Measurements from ENCODE around the gene BARHL1.

DNA sequence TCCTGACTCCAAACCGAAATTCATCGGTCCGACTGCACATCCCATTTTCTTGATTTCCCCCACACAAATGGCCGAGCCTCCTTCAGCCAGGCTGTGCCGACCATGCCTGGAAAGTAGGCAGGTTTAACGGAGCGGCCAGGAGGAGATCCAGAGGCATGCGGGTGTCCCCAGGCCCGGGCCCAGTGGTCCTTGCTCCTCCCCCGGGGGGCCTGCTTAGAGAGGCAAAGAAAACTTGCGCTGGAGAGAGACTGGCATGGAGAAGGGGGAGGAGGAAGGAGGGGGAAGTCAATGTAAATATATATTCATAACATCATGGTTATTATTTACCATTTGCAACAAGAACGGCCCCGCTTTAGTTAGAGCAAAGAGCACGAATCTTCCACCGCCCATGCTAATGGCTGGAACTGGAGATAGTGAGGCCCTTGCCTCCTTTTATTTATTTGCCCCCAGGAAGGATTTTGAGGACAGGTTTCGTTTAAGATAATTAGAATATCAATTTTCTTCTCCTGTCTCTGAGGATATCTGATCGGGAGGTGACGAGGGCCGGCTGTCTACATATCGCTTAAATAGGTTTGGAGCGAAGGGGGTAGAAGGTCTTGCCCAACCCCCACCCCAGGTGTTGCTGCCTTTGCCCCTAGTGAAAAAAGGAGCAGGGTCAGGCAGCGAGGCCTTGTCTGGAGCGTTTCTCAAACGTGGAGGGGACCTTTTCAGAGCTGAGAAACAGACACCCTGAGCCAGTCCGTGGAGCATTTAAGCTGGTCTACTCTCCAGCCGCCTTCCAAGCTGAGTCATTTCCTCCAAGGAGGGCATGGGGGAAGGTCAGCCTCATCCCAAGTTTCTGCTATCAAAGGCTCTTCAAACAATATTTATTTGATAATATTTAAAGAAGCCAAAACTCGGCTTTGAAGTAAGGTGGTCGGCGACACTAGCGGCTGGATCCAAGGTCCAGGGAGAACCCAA, 2.5 kb downstream of the BARHL1 start:
- TF ChIP-seq CTCF (IDR thresholded peaks at IDR 0.05) (no peak), POLR2A (IDR thresholded peaks at IDR 0.05) (no peak)

Measured in Peyer's patch (tissue), 4 donors.